Measurements from ENCODE around the gene KSR2. TPM values are rescaled to one million over a fixed set of nuclear protein-coding genes. Genes with fewer than 3 reads are reported as not detected.
"Not testable (repeated sequence)": the region's sequence is repeated elsewhere in the genome, so short reads cannot be mapped to it uniquely, and the experiment has no call there.

The KSR2 gene
- total RNA-seq, 1 experiment from 2014 or later: 0.14 TPM

GRCh38 chr12:117809509-117809908, 159.3 kb downstream of the KSR2 start:
- in situ Hi-C loops (cut with HindIII; ENCODE audit: low pct_unique_long_range_greater_than_20kb, low sequenced_read_pairs): no loop called here
- DNase-seq (ENCODE audit: low read depth): no peak

GRCh38 chr12:117807946-117808345, 160.8 kb downstream of the KSR2 start:
- DNase-seq (ENCODE audit: low read depth): no peak
- in situ Hi-C loops (cut with HindIII; ENCODE audit: low pct_unique_long_range_greater_than_20kb, low sequenced_read_pairs): no loop called here

- DNase-seq (ENCODE audit: low read depth): no peak
- in situ Hi-C loops (cut with HindIII; ENCODE audit: low pct_unique_long_range_greater_than_20kb, low sequenced_read_pairs): no loop called here
These were observed 161.4 kb downstream of the KSR2 start for GRCh38 chr12:117807355-117807754.

- no peak for DNase-seq (ENCODE audit: low read depth)
- in situ Hi-C loops (cut with HindIII; ENCODE audit: low pct_unique_long_range_greater_than_20kb, low sequenced_read_pairs): no loop called here
These were observed 162.9 kb downstream of the KSR2 start for GRCh38 chr12:117805865-117806264.

- no peak for DNase-seq (ENCODE audit: low read depth)
- in situ Hi-C loops (cut with HindIII; ENCODE audit: low pct_unique_long_range_greater_than_20kb, low sequenced_read_pairs): no loop called here
These were observed 165.8 kb downstream of the KSR2 start for GRCh38 chr12:117803001-117803400.

- DNase-seq (ENCODE audit: low read depth); in situ Hi-C loops (cut with HindIII; ENCODE audit: low pct_unique_long_range_greater_than_20kb, low sequenced_read_pairs): not testable (repeated sequence)
These were observed 168.1 kb downstream of the KSR2 start for GRCh38 chr12:117800711-117801110.

- in situ Hi-C loops (cut with HindIII; ENCODE audit: low pct_unique_long_range_greater_than_20kb, low sequenced_read_pairs): no loop called here
- no peak for DNase-seq (ENCODE audit: low read depth)
These were observed 171.6 kb downstream of the KSR2 start for GRCh38 chr12:117797202-117797601.

- no peak for DNase-seq (ENCODE audit: low read depth)
- in situ Hi-C loops (cut with HindIII; ENCODE audit: low pct_unique_long_range_greater_than_20kb, low sequenced_read_pairs): no loop called here
These were observed 175.8 kb downstream of the KSR2 start for GRCh38 chr12:117792877-117793424.

GRCh38 chr12:117792471-117792870, 176.3 kb downstream of the KSR2 start:
- DNase-seq (ENCODE audit: low read depth): no peak
- in situ Hi-C loops (cut with HindIII; ENCODE audit: low pct_unique_long_range_greater_than_20kb, low sequenced_read_pairs): no loop called here

GRCh38 chr12:117790948-117791347, 177.8 kb downstream of the KSR2 start:
- in situ Hi-C loops (cut with HindIII; ENCODE audit: low pct_unique_long_range_greater_than_20kb, low sequenced_read_pairs): no loop called here
- DNase-seq (ENCODE audit: low read depth): no peak

GRCh38 chr12:117790198-117790597, 178.6 kb downstream of the KSR2 start:
- in situ Hi-C loops (cut with HindIII; ENCODE audit: low pct_unique_long_range_greater_than_20kb, low sequenced_read_pairs): no loop called here
- DNase-seq (ENCODE audit: low read depth): no peak

- no peak for DNase-seq (ENCODE audit: low read depth)
- in situ Hi-C loops (cut with HindIII; ENCODE audit: low pct_unique_long_range_greater_than_20kb, low sequenced_read_pairs): no loop called here
These were observed 179.4 kb downstream of the KSR2 start for GRCh38 chr12:117789195-117789912.

- in situ Hi-C loops (cut with HindIII; ENCODE audit: low pct_unique_long_range_greater_than_20kb, low sequenced_read_pairs): no loop called here
- DNase-seq (ENCODE audit: low read depth): no peak
These were observed 190.1 kb downstream of the KSR2 start for GRCh38 chr12:117778656-117779055.

GRCh38 chr12:117774941-117775775, 193.6 kb downstream of the KSR2 start:
- in situ Hi-C loops (cut with HindIII; ENCODE audit: low pct_unique_long_range_greater_than_20kb, low sequenced_read_pairs): no loop called here
- DNase-seq (ENCODE audit: low read depth): no peak

GRCh38 chr12:117768860-117769259, 199.9 kb downstream of the KSR2 start:
- in situ Hi-C loops (cut with HindIII; ENCODE audit: low pct_unique_long_range_greater_than_20kb, low sequenced_read_pairs): no loop called here
- DNase-seq (ENCODE audit: low read depth): no peak

- DNase-seq (ENCODE audit: low read depth): no peak
- in situ Hi-C loops (cut with HindIII; ENCODE audit: low pct_unique_long_range_greater_than_20kb, low sequenced_read_pairs): no loop called here
These were observed 202.8 kb downstream of the KSR2 start for GRCh38 chr12:117766008-117766407.

GRCh38 chr12:117762143-117762542, 206.6 kb downstream of the KSR2 start:
- in situ Hi-C loops (cut with HindIII; ENCODE audit: low pct_unique_long_range_greater_than_20kb, low sequenced_read_pairs): no loop called here
- DNase-seq (ENCODE audit: low read depth): no peak

GRCh38 chr12:117761528-117762100, 207.2 kb downstream of the KSR2 start:
- in situ Hi-C loops (cut with HindIII; ENCODE audit: low pct_unique_long_range_greater_than_20kb, low sequenced_read_pairs): no loop called here
- DNase-seq (ENCODE audit: low read depth): no peak

GRCh38 chr12:117760990-117761389, 207.8 kb downstream of the KSR2 start:
- DNase-seq (ENCODE audit: low read depth): no peak
- in situ Hi-C loops (cut with HindIII; ENCODE audit: low pct_unique_long_range_greater_than_20kb, low sequenced_read_pairs): no loop called here
